Embryonic facial prominence (tissue), 1 donor: ENCODE data around the gene TMEM126B.
"Not testable (repeated sequence)": the region's sequence is repeated elsewhere in the genome, so short reads cannot be mapped to it uniquely, and the experiment has no call there.

ENCODE experiments used
- DNase-seq: peaks from one replicate; pipeline ENCODE4 v3.0.0-alpha.2; 2016; ENCODE audit errors: extremely low spot score

TMEM126B gene

DNA sequence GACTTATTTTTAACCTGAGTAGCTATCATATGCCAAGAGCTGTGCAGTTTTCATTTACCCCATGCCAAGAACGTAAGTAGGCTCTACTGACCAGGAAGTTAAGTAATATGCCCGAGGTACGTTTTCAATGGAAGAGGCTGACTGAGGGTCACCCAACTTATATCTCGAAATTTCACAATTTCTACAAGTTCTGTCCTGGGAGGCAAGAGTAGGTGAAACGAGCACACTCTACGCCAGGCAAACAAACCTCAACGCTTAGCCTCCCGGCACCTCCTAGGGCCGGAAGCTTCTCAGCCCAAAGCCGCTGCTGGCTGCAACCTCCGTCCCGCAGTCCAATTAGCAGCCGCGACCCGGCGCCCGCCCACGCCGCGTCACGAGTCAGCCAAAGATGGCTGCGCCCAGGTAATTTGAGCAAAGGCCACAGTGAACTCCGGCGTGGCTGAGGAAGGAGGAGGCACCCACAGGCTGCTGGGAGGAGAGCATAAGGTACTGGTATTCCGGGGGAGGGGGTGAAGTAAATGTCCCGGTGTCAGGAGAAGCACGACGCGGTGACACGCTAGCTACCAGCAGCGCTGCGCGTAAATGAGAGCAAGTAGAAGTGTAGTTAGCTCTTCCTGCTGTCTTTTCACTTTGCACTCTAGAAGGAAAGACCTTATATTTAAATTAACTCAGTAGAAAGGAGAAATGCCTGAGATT is 19.4 kb downstream of the TMEM126B start, which contains the start of gene TMEM126A:
Gene TMEM126A (plus strand): TSS at position 364 of the 696 bp plus-strand sequence. CDS start 2,289 bp downstream, outside the sequence.
- DNase-seq: no peak

- no peak for DNase-seq
These were observed 22.7 kb downstream of the TMEM126B start for GRCh38 chr11:85651118-85651517.

DNA sequence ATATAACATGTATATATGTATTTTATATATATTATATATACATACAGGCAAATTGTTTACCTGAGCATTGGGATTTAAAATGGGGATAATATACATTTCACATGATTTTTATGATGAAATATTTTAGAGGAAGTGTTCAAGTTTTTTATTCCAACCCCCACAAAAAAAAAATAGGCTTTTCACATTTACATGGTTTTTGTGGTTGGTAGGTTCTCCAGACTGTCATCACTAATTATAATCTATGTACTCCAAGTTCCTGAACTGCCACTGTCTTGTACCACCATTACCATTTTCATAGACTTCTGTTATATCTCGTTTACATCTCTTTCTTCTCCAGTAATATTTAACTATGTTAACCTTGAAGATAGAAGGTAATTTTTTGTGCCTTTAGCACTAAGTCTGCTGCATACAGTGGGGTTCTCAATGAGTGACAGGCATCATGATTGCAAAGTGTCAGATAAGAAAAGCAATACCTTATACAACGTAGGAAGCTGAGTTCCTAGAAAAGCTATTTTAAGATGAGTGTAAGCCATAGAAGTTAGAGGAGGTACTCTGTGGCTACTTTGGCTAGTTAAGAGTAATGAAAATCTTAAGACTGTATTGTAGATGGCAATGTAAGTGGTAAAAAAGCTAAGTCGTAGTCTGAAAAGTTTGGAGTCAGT is 24.5 kb downstream of the TMEM126B start:
- no peak for DNase-seq

GRCh38 chr11:85654343-85654742 is 25.9 kb downstream of the TMEM126B start:
- not testable (repeated sequence) for DNase-seq

GRCh38 chr11:85656777-85657176 is 28.4 kb downstream of the TMEM126B start:
- no peak for DNase-seq

- no peak for DNase-seq
These were observed 29.8 kb downstream of the TMEM126B start for GRCh38 chr11:85658180-85658579.

- DNase-seq: no peak
These were observed 33.7 kb downstream of the TMEM126B start for GRCh38 chr11:85661972-85662664.

DNA sequence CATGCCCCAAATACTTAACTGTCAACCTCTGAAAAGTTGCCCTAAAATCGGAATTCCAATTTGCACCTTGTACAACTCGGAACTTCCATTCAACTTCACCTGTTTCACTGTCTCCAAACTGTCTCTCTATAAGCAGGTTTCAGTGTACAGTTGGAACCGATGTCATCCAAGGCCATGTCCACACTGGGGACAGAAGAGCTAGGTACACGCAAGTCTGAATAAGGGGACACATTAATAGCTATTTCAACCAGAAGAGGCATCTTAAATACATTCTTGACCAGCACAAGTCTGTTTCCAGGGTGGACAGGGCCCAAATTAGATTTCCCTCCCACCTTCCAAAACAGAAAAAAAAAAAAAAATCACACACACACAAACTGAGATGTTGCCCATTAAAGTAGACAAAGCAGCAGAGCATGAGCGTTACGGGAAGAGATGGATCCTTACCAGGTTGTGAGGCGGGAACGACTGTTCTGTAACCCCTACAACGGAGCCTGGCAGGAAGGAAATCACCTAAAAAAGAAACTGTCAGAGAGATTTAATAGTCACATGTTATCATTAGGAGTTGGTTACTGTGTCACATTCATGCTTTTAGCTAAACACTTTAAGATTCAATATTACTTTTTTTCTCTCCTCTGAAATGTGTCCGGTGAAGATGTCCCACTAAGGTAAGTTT is 34.8 kb downstream of the TMEM126B start:
- no peak for DNase-seq

DNA sequence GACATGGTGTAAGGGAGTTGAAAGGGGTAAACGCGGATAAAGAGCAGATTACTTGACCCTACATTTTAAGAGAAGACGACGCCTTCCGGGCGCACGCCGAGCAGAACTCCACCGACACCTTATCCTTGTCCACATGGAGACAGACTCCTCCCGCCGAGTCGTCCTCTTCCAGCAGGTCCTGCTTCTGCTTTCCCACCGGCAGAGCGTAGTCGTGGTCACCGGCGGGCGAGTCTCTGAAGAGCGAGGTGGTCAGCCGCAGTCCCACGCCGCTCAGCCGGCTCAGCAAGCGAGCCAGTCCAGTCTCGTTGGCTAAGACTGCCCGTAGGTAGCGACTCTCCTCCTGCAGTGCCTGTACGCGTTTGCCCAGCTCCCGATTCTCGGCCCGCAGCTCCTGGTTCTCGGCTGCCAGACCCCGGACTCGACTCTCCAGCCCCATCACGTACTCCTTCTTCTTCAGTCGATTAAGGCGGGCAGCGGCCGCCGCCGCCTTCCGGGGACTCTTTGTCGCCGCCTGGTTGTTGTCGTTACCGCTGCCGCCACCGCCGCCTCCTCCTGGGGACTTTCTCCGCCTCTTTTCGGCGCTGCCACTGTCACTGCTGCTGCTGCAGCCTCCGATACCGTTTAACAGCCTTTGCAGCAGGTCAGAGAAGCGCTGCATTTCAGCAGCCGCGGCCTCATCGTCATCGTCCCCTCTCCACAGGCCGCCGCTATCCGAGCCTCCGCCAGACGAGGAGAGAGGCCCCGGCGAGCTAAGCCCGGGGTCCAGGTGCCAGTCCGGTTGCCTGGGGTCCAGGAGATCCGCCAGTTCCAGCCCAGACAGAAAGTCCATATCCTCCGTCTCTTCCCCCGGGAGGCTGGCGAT is 35.6 kb downstream of the TMEM126B start:
- no peak for DNase-seq

- peak; percentile 93 for DNase-seq
These were observed 36.5 kb downstream of the TMEM126B start, which contains the start of gene CREBZF for GRCh38 chr11:85664615-85665481. CREBZF (minus strand) TSS chr11:85665129; CDS start chr11:85664875, 254 bp downstream.

GRCh38 chr11:85665733-85666132 is 37.3 kb downstream of the TMEM126B start:
- DNase-seq: no peak

- DNase-seq: no peak
These were observed 38.3 kb downstream of the TMEM126B start for GRCh38 chr11:85666687-85667086.

GRCh38 chr11:85668157-85668556 is 39.8 kb downstream of the TMEM126B start:
- DNase-seq: no peak

DNA sequence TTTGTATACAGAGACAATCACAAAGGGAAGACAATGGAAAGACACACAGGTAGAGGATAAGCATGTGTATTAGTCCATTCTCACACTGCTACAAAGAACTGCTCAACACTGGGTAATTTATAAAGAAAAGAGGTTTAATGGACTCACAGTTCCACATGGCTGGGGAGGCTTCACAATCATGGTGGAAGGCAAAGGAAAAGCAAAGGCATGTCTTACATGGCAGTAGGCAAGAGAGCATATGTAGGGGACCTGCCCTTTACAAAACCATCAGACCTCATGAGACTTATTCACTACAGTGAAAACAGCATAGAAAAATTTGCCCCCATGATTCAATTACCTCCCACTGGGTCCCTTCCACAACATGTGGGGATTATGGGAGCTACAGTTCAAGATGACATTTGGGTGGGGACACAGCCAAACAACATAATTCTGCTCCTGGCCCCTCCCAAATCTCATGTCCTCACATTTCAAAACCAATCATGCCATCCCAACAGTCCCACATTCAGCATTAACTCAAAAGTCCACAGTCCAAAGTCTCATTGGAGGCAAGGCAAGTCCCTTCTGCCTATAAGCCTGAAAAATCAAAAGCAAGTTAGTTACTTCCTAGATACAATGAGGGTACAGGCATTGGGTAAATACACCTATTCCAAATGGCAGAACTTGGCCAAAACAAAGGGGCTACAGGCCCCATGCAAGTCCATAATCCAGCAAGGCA is 42.7 kb downstream of the TMEM126B start:
- DNase-seq: not testable (repeated sequence)

DNA sequence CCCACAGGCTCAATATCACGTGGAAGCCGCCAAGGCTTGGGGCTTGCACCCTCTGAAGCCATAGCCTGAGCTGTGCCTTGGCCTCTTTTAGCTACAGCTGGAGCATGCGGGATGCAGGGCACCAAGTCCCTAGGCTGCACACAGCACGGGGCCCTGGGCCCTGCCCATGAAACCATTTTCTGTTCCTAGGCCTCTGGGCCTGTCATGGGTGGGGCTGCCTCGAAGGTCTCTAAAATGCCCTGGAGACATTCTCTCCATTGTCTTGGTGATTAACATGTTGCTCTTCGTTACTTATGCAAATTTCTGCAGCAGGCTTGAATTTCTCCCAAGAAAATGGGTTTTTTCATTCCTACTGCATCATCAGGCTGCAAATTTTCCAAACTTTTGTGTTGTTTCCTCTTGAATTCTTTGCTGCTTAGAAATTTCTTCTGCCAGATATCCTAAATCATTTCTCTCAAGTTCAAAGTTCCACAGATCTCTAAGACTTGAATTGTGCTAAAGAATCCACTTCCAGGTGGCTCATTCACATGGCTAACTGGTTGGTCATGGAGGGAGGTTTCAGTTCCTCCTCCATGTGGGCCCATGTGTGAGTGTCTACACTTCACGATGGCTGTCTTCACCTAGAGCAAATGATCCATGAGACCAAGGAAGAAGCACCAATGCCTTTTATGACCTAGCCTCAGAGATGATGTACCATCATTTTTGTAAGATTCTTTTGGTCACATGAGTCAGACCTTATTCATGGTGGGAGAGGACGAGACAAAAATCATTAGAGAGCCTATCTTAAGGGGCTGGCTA is 43.9 kb downstream of the TMEM126B start:
- DNase-seq: no peak

DNA sequence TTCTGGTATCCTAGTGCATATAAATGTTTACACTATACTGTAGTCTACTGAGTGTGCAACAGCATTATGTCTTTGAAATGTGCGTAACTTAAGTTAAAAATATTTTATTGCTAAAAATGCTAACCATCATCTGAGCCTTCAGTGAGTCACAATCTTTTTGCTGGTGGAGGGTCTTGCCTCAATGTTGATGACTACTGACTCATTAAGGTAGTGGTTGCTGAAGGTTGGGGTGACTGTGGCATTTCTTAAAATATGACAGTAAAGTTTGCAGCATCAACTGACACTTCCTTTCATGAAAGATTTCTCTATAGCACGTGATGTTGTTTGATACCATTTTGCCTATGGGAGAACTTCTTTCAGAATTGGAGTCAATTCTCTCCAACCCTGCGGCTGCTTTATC is 45.0 kb downstream of the TMEM126B start:
- no peak for DNase-seq

GRCh38 chr11:85679576-85679975 is 51.2 kb downstream of the TMEM126B start:
- no peak for DNase-seq

- no peak for DNase-seq
These were observed 52.5 kb downstream of the TMEM126B start for GRCh38 chr11:85680897-85681296.
